GM20431 (cell line): Measurements from ENCODE around the gene CD93.

Source experiments
- in situ Hi-C: fragments of 300-500 bp; cut with MseI, MboI; formaldehyde crosslinking; loops from one replicate; pipeline ENCODE4 v1.15.0; 2020; ENCODE audit warnings: low sequenced_read_pairs; ENCODE audit not compliant: unreplicated experiment

Gene CD93

GRCh38 chr20:23086931-23087411, 847 bp upstream of the CD93 start:
- in situ Hi-C loops: no loop called here

DNA sequence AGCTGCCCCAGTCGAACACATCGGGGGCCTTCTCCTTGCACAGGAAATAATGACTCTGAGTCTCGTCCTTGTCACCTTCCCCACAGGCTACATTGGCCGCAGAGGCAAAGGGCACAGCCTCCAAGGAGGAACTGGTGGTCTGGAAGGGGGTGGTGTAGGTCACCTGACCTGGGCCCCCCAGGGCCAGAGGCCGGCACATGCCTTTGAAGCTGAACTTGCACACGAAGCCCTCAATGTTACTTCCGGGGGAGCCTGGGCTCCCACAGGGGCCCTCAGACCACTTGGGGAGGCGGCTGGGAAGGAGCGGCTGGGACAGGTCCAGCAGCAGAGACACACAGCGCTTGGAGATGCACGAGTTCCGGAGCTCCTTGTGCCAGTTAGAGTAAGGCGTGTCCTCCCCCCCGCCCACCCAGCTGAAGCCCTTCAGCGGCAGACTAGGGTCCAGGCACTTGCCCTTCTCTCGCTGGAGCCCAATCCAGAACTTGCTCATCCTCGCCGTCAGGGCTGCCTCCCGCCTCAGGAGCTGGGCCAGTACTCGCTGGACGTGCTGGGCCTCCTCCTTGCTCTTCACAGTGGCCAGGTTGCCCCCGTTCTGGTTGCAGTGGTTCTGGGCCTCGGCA, 578 bp downstream of the CD93 start:
- in situ Hi-C loops: no loop called here

DNA sequence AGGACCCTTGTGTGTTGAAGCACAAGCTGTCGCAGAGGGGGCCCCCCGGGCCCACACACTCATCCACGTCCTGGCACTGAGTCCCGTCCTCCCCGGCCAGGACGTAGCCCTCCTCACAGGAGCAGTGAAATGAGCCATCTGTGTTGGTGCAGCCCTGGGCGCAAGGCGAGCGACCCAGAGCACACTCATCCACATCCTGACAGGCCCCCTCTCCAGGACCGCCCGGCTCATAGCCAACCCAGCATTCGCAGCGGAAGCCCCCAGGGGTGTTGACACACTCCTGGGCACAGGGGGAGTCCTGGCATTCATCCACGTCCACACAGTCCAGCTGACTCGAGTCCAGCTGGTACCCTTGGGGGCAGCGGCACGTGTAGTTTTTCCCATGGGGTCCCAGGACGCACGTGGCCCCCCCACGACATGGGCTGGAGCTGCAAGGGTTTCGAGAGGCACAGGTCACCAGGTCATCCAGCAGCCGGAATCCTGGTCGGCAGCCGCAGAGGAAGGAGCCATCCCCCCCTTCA, 1.2 kb downstream of the CD93 start:
- in situ Hi-C loops: no loop called here

GRCh38 chr20:23084282-23084844, 1.8 kb downstream of the CD93 start:
- in situ Hi-C loops: no loop called here

- in situ Hi-C loops: no loop called here
These were observed 2.4 kb downstream of the CD93 start for GRCh38 chr20:23083553-23084220.

- in situ Hi-C loops: no loop called here
These were observed 3.1 kb downstream of the CD93 start for GRCh38 chr20:23082846-23083552.

DNA sequence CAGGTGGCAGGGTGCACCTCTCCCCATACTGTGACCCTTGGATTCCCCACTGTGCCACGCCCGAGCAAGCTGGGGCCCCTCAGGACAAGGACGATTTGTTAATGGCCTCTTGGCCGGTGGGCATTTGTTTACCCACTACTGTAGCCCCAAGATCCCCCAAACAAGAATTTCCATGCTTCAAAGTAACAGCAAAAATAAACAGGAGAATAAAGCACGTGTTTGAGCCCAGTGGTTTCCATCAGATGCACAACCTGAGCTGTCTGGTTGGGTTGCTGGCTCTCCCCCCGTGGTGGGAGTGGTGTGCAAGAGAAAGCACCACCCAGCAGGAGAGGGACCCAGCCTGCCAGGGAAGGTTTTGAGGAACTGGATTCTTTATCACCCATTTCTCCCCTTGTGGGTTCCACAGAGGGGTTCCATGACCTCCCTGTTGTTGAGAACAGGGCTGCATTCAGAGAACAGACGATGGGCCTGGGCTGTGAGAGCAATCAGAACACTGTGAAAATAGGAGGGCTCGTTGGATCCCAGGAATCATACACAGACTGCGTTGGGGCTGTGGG, 4.8 kb downstream of the CD93 start:
- in situ Hi-C loops: no loop called here

- in situ Hi-C loops: no loop called here
These were observed 5.6 kb downstream of the CD93 start for GRCh38 chr20:23080521-23080920.

GRCh38 chr20:23079926-23080325, 6.2 kb downstream of the CD93 start:
- in situ Hi-C loops: no loop called here

DNA sequence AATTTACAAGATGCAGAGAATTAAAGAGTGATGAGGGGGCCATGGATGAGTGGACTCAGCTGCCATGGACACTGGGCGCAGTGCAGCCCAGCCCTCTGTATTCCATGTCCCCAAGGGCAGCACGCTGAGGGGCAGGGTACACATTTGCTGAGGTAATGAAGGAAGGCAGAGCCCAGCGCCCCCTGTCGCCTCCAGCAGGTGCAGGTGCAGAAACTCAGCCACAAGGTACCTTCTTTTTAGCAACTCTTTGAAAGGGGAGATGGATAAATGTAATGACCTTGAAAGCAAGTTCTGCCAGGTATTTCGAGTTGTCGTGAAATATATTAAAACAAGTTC, 7.1 kb downstream of the CD93 start:
- in situ Hi-C loops: no loop called here

- in situ Hi-C loops: no loop called here
These were observed 7.6 kb downstream of the CD93 start for GRCh38 chr20:23078351-23079015.

DNA sequence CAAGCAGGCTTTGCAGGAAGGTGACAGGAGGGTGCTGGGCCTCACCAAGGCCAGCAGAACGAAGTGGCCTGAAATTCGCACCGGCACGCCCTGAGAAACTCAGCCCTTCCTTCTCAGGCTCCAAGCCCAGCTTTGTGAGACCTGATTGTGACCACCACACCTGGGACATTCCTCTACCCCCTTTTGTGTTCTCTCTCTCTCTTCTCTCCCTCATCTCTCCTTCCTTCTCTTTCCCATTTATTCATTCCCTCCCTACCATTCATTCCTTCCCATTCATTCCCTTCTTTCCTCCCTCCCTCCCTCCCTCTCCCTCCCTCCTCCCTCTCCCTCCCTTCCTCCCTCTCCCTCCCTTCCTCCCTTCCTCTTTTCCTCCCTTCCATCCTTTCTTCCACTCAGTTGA, 8.8 kb downstream of the CD93 start:
- in situ Hi-C loops: no loop called here

GRCh38 chr20:23074052-23074451, 12.1 kb downstream of the CD93 start:
- in situ Hi-C loops: no loop called here

GRCh38 chr20:23072892-23073586, 13.1 kb downstream of the CD93 start:
- in situ Hi-C loops: no loop called here

GRCh38 chr20:23071996-23072395, 14.1 kb downstream of the CD93 start:
- in situ Hi-C loops: no loop called here

DNA sequence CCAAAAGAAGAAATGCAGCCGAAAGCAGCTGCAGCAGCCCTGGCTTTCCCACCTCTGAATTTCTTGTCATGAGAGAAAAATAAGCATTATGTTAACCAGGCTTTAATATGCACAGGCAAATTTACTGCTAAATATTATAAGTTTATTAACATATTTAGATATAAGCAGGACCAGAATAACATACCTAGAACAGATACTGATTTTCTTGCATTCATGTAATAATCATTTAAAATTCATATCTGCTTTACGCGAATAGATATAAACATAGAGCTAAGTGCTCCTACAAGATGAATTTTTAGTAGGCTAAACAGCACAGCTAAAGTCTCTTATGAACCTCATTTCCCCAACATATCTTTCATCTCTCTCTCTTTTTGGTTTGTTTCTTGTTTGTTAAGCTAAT, 14.7 kb downstream of the CD93 start:
- in situ Hi-C loops: no loop called here

GRCh38 chr20:23069108-23069507, 17.0 kb downstream of the CD93 start:
- in situ Hi-C loops: no loop called here

DNA sequence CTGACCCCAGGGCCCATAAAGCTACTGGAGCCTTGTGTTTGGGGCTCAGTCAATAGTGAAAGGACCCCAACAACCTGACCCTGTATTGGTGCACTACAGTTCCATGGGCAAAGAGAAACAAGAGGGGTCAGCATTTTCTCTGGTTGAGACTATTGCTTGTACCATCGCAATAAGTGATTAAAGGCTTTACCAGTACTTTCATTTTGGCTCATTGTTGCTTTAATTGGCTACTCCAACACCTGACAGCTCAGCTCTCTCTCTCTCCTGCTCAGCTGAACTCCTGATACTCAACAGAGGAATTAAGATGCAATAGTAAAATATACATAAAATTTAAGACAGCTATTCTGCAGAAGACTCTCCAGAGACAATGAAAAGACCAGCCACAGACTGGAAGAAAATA, 17.8 kb downstream of the CD93 start:
- in situ Hi-C loops: no loop called here

DNA sequence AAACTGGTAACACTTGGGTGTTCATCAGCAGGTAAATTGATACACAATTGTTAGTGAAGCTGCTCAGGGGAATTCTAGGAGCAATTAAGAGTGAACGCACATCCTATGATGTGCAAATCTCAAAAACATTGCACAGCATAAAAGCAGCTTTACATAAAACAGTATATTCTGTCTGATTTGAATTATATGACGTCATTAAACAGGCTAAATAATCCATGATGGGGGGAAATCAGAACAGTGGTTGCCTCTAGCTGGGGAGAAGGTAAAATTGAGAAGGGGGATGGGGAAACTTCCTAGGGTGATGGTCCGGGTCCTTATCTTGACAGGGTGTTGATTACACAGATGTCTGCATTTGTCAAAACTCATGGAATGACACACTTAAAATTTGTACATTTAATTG, 19.4 kb downstream of the CD93 start:
- in situ Hi-C loops: no loop called here
